Measurements from ENCODE around the gene KCTD6.

- TF ChIP-seq CTCF (IDR thresholded peaks at IDR 0.05; ENCODE audit: insufficient read depth, low read length) (no peak), REST (IDR thresholded peaks at IDR 0.05; ENCODE audit: insufficient replicate concordance, low read depth) (no peak), GABPA (IDR thresholded peaks at IDR 0.05; ENCODE audit: low read depth) (no peak)
Observed at GRCh38 chr3:58463942-58464271, 28.0 kb upstream of the KCTD6 start.

Measured in HL-60 (cell line).